Measurements from ENCODE around the gene ATXN1L.
"Not testable (repeated sequence)": the region's sequence is repeated elsewhere in the genome, so short reads cannot be mapped to it uniquely, and the experiment has no call there.

ATXN1L gene

GRCh38 chr16:71830359-71830758, 15.4 kb upstream of the ATXN1L start:
- TF ChIP-seq TCF4 (CRISPR knock-in tag; IDR thresholded peaks at IDR 0.05; ENCODE audit: borderline replicate concordance): no peak
- TF ChIP-seq RARB (CRISPR knock-in tag; IDR thresholded peaks at IDR 0.05): no peak
- TF ChIP-seq CSDC2 (CRISPR knock-in tag; IDR thresholded peaks at IDR 0.05): no peak
- TF ChIP-seq ISL1 (CRISPR knock-in tag; IDR thresholded peaks at IDR 0.05): no peak
- no peak for TF ChIP-seq OSR1 (CRISPR knock-in tag; IDR thresholded peaks at IDR 0.05)
- no peak for TF ChIP-seq ZNF70 (CRISPR knock-in tag; IDR thresholded peaks at IDR 0.05)
- no peak for TF ChIP-seq PPARA (CRISPR knock-in tag; IDR thresholded peaks at IDR 0.05; ENCODE audit: borderline replicate concordance)
- no peak for TF ChIP-seq PATZ1 (CRISPR knock-in tag; IDR thresholded peaks at IDR 0.05; ENCODE audit: borderline replicate concordance)
- TF ChIP-seq ZNF565 (CRISPR knock-in tag; conservative IDR thresholded peaks at IDR 0.05; ENCODE audit: low read depth): no peak
- TF ChIP-seq TOX (CRISPR knock-in tag; IDR thresholded peaks at IDR 0.05; ENCODE audit: borderline replicate concordance): no peak
- TF ChIP-seq SNAI2 (CRISPR knock-in tag; IDR thresholded peaks at IDR 0.05): no peak
- no peak for TF ChIP-seq BACH2 (CRISPR knock-in tag; IDR thresholded peaks at IDR 0.05; ENCODE audit: borderline replicate concordance)
- no peak for TF ChIP-seq CREB5 (CRISPR knock-in tag; IDR thresholded peaks at IDR 0.05; ENCODE audit: low read depth)
- no peak for TF ChIP-seq ZNF8 (CRISPR knock-in tag; IDR thresholded peaks at IDR 0.05)
- no peak for TF ChIP-seq GLIS3 (CRISPR knock-in tag; IDR thresholded peaks at IDR 0.05)
- TF ChIP-seq TSHZ2 (CRISPR knock-in tag; IDR thresholded peaks at IDR 0.05): no peak
- no peak for TF ChIP-seq ZFP3 (CRISPR knock-in tag; IDR thresholded peaks at IDR 0.05)
- TF ChIP-seq ZC3H10 (CRISPR knock-in tag; IDR thresholded peaks at IDR 0.05): no peak
- TF ChIP-seq POU6F1 (CRISPR knock-in tag; IDR thresholded peaks at IDR 0.05; ENCODE audit: borderline replicate concordance, low read depth): no peak
- TF ChIP-seq CSRNP3 (CRISPR knock-in tag; IDR thresholded peaks at IDR 0.05): no peak
- ATAC-seq: no peak

GRCh38 chr16:71831698-71832097, 14.1 kb upstream of the ATXN1L start:
- not testable (repeated sequence) for ATAC-seq

GRCh38 chr16:71832112-71832511, 13.7 kb upstream of the ATXN1L start:
- ATAC-seq: not testable (repeated sequence)

- no peak for ATAC-seq
- TF ChIP-seq PPARA (CRISPR knock-in tag; IDR thresholded peaks at IDR 0.05; ENCODE audit: borderline replicate concordance): no peak
- no peak for TF ChIP-seq ZNF565 (CRISPR knock-in tag; conservative IDR thresholded peaks at IDR 0.05; ENCODE audit: low read depth)
- no peak for TF ChIP-seq CSRNP3 (CRISPR knock-in tag; IDR thresholded peaks at IDR 0.05)
- TF ChIP-seq RARB (CRISPR knock-in tag; IDR thresholded peaks at IDR 0.05): no peak
- no peak for TF ChIP-seq CSDC2 (CRISPR knock-in tag; IDR thresholded peaks at IDR 0.05)
These were observed 11.5 kb upstream of the ATXN1L start for GRCh38 chr16:71834291-71834690.
